ENCODE data around the gene RPS15A.
"Not testable (repeated sequence)": the region's sequence is repeated elsewhere in the genome, so short reads cannot be mapped to it uniquely, and the experiment has no call there.

RPS15A gene

DNA sequence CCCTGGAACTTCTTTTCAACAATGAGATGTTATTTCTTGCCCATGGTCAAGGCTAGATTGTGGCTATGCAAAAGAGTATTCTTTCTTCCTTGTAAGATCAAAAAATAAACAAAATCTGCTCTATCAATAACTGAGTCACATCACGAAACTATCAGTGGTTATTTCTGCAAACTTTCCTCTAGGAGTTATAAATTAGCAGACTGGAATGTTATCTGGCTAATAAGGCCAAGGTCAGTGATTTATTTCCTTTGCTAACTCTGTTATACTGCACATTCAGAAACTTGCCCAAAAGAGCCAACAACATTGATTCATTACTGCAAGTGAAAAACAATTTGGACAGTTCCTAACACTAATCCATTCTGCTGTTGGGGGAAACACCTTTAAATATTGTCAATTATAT, 6.2 kb upstream of the RPS15A start:
- no peak for DNase-seq (ENCODE audit: low spot score)

- DNase-seq (ENCODE audit: low spot score) = peak; percentile 33
These were observed 2.8 kb upstream of the RPS15A start for GRCh38 chr16:18792836-18793433.

DNA sequence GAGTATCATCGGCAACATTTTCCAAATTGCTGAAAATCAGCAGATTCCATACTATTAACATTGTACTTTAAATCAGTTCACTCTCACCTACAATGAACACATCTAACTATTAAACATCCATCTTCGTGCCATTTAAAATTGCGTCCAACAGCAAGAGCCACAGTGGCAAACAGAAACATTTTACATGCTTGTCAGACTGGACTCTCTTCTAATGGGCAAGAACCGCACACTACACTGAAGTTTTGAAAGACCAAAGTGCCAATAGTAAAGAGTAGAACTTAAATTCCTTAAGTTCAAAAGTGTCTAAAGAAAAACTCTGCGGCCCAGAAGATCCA, 652 bp downstream of the RPS15A start:
- no peak for DNase-seq (ENCODE audit: low spot score)

DNA sequence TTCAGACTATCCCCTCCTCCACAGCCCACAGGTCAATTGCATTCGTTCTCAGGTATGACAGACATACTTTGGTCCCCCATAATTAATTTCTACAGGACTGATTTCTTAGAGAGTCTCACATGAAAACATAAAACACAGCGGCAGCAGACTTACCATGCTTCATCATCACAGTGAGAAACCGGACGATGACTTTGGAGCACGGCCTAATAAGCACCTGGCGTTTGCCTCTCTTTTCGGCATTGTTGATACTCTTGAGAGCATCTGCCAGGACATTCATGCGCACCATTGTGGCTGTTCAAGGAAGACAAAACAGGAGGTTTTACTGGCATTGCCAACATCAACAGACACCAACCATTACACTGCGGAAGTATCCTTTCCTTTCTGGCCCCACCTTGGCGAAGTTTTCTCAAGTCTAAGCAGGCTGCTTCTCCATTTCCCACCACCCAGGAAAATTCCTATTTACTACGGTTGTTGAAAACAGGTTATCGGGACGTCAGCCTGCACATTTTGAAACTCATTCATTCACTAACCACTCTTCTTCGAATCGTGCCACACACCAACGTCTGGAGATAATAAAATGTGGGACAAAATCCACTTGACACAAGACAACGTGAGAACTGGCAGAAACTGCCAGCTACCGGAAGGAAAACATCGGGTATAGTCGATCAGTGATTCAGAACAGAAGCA, 1.2 kb downstream of the RPS15A start:
- peak; percentile 23 for DNase-seq (ENCODE audit: low spot score)

DNA sequence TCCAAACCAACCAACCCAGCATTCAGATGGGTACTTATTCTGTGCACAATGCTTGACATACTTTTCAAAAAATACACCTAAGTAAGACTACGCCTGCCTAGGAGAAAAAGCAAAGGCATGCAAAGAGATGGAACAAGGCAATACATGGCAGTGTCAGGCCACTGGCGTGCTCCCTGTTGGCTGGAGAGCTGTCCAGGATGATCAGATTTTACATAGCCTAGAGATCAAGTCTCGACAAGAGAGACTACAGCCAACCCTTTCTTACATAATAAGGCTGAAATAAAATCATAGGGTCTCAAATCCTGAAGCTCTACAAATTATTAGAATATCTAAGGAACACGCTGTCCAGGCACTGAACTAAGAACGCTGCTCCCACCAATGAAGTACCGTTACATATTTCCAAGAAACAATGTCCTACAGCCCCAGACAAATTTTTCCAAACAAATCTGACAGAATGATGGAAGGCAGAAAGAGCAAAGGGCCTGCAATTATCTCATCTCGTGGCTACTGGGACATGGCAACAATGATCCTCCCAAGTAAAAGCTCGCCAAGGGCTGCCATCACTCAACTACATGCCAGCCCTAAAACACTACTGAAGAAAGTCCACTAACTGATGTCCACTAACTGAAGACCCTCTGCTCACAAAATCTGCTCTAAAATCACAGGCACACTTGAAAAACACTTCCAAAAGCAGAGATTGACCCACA, 5.1 kb downstream of the RPS15A start:
- no peak for DNase-seq (ENCODE audit: low spot score)

GRCh38 chr16:18783430-18784341, 6.4 kb downstream of the RPS15A start:
- DNase-seq (ENCODE audit: low spot score) = no peak

DNA sequence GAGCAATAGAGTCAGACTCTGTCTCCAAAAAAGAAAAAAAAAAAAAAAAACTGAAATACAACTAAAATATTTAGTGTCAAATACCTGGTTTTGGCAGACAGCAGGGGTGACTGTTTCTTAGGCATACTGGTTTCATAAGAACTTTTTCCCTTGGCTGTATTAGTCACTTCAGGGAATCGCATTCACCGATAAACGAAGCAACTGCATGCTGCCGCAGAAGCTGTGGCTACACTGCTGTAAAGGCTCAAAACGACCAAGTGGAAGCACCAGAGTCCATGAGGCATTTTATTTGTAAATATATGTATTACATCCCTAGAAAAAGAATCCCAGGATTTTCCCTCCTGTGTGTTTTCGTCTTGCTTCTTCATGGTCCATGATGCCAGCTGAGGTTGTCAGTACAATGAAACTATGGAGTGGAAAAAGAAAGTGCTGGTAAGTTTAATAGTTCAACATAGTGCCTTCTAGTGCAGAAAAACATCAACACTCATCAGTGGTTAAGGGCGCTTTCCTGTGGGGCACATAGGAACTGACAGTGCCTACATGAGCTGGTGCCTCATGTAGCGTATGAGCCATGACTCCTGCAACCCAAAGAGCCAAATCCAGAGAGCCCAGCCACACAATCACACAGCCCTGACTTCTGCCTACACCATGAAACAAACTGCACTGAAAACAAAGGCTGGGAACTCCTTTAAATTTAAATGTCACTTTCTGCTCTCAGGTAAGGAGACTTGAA, 7.3 kb downstream of the RPS15A start:
- no peak for DNase-seq (ENCODE audit: low spot score)

GRCh38 chr16:18781232-18781631, 8.9 kb downstream of the RPS15A start:
- not testable (repeated sequence) for DNase-seq (ENCODE audit: low spot score)

- DNase-seq (ENCODE audit: low spot score) = not testable (repeated sequence)
These were observed 9.6 kb downstream of the RPS15A start for GRCh38 chr16:18780460-18781026.

DNA sequence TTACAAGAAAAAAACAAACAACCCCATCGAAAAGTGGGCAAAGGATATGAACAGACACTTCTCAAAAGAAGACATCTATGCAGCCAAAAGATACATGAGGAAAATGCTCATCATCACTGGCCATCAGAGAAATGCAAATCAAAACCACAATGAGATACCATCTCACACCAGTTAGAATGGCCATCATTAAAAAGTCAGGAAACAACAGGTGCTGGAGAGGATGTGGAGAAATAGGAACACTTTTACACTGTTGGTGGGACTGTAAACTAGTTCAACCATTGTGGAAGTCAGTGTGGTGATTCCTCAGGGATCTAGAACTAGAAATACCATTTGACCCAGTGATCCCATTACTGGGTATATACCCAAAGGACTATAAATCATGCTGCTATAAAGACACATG, 12.5 kb downstream of the RPS15A start:
- DNase-seq (ENCODE audit: low spot score) = not testable (repeated sequence)

DNA sequence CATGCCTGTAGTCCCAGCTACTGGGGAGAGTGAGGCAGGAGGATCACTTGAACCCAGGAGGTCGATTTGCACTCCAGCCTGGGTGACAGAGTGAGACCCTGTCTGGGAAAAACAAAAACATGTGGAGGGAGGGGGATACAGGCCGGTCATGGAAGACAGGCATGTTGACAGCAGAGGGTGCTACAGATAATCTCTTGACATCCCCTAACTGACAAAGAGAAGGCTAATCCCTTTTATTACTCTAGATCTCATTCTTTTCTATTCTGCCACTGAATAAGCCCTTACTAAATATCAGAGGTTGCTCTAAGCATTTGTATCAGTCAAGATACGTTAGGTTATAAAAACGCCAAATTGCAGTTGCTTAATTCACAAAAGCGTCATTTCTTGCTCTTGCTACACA, 13.8 kb downstream of the RPS15A start:
- not testable (repeated sequence) for DNase-seq (ENCODE audit: low spot score)

DNA sequence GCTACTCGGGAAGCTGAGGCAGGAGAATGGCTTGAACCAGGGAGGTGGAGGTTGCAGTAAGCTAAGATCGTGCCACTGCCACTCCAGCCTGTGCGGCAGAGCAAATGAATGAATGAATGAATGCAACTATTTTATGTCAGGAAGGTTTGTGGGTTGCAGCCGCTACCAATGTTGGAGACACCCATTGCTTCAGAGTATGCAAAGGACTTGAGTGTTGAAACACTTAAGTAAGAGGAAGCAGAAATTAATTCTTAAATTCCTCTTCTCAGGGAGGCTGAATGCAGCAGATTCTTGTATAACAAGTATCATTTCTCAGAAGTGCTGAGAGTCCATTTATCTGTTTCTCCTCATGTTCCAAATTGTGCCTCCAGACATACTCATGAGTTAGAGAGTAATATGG, 15.5 kb downstream of the RPS15A start:
- not testable (repeated sequence) for DNase-seq (ENCODE audit: low spot score)

DNA sequence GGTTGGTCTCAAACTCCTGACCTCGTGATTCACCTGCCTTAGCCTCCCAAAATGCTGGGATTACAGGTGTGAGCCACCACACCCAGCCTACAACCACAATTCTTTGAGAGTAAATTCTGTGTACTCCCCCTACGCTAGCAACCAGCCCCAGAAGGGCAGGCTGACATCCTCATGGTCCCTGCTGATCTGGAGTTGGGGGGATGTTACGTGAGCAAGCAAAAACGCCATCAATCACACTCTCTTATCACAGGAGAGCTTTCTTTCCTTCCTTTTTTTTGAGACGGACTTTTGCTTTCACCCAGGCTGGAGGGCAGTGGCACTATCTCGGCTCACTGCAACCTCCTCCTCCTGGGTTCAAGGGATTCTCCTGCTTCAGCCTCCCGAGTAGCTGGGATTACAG, 18.0 kb downstream of the RPS15A start:
- not testable (repeated sequence) for DNase-seq (ENCODE audit: low spot score)

DNA sequence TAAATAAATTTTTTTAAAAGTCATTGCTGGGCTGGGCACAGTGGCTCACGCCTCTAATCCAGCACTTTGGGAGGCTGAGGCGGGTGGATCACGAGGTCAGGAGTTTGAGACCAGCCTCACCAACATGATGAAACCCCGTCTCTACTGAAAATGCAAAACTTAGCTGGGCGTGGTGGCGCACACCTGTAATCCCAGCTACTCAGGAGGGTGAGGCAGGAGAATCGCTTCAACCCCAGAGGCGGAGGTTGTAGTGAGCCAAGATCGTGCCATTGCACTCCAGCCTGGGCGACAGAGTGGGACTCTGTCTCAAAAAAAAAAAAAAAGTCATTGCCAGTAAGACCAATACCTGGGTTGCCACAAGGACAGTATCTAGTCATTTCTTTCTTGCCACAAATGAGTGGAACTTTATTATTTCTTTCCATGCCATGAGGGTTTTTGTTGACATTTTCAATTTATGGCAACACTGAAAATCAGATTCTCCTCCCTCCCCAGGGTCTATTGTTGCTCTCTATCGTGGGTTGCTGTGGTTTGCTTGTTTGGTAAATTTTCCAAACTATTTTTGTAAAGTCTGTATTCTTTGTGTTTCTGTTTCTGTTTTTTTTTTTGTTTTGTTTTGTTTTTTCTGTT, 19.7 kb downstream of the RPS15A start:
- DNase-seq (ENCODE audit: low spot score) = not testable (repeated sequence)

GRCh38 chr16:18767217-18767616, 22.9 kb downstream of the RPS15A start:
- DNase-seq (ENCODE audit: low spot score) = not testable (repeated sequence)

DNA sequence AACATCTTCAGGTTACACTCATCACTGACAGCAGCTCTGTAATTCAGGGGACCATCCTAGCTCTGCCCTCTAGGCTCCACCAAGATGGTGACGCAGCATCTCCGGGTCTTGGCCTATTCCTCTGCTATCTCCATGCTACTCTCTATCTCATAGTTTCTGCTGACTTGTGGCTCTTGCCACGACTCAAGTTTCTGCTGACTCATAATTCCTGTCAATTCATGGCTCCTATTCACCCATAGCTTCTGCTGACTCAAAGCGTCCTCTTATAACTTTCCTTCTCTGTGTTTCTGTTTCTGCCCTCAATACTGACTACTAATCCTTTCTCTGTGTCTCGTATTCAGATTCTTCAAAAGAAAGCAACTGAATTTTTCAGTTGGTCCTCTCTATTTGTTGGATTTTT, 27.4 kb downstream of the RPS15A start:
- not testable (repeated sequence) for DNase-seq (ENCODE audit: low spot score)

GRCh38 chr16:18759598-18760520, 30.3 kb downstream of the RPS15A start:
- DNase-seq (ENCODE audit: low spot score) = peak; percentile 25

- not testable (repeated sequence) for DNase-seq (ENCODE audit: low spot score)
These were observed 32.0 kb downstream of the RPS15A start for GRCh38 chr16:18757960-18758660.

DNA sequence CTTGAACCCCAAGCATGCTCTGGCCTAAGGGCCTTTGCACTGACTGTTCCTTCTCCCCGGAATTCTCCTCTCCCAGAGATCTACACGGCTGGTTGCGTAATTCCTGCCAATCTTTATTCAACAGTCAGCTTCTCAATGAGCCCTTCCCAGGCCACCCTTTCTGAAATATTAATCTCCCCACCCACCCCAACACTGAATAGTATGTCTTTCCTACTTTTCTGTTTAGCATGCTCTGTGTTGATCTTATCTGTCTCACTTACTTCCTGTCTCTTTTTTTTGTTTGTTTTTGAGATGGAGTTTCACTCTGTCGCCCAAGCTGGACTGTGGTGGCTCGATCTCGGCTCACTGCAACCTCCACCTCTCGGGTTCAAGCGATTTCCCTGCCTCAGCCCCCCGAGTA, 33.5 kb downstream of the RPS15A start:
- DNase-seq (ENCODE audit: low spot score) = not testable (repeated sequence)

Data from RKO (cell line).